Neutrophil (primary cell): ENCODE measurements around the gene ARHGEF17.

ENCODE experiments used
- H3K27ac ChIP-seq: fragments of 200-600 bp; sonication (generic); 2 replicates; pipeline ENCODE4 v1.5.1; 2016; ENCODE audit warnings: mild to moderate bottlenecking, moderate library complexity
- H3K27me3 ChIP-seq: fragments of 200-600 bp; sonication (generic); 2 replicates; pipeline ENCODE4 v1.6.0; 2016; ENCODE audit warnings: mild to moderate bottlenecking
- H3K36me3 ChIP-seq: fragments of 200-600 bp; sonication (generic); 2 replicates; pipeline ENCODE4 v1.5.1; 2017
- H3K4me1 ChIP-seq, 2 experiments: fragments of 200-600 bp in 1 of 2; sonication (generic) in 1 of 2; 1 replicate in 1 of 2; 2 replicates in 1 of 2; pipeline versions ENCODE4 v1.5.1 to v1.6.1; 2013 to 2016; ENCODE audit warnings: low read depth in 1 of 2, low read length in 1 of 2, mild to moderate bottlenecking in 1 of 2, moderate library complexity in 1 of 2; ENCODE audit not compliant: control insufficient read depth in 1 of 2, insufficient read depth in 1 of 2
- H3K4me3 ChIP-seq, 2 experiments: fragments of 200-600 bp in 1 of 2; sonication (generic) in 1 of 2; 1 replicate in 1 of 2; 2 replicates in 1 of 2; pipeline ENCODE4 v1.5.1; 2013 to 2016; ENCODE audit warnings: low read depth in 1 of 2, low read length in 1 of 2, mild to moderate bottlenecking in 1 of 2, moderate library complexity in 1 of 2
- H3K9me3 ChIP-seq: fragments of 200-600 bp; sonication (generic); 2 replicates; pipeline ENCODE4 v1.5.1; 2016
- TF ChIP-seq, protein P1 (sequence below): fragments of 200-600 bp; sonication (generic); IDR thresholded peaks from 2 replicates; pipeline ENCODE4 v1.5.1; 2016; ENCODE audit warnings: antibody characterized with exemption

Gene ARHGEF17

DNA sequence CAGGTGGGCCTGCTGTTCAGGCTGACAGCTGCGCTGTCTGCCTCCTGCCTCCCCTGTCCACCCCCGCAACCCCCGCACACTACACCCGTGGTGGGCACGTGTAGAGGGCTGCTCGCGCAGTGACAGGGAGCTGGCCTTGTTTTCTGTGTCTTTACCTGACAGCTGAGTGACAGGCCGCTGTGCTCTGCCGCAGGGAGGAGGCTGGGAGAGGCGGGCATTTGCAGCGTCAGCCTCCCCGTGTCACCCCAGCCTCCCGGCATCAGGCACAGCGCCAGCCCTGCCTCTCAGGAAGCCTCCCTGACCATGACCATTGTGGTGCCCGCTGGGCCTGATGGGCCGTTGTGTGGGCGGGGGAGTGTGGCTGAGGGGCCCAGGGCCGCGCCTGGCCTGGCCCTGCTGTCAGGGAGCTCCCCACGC, 36.1 kb downstream of the ARHGEF17 start:
- H3K4me1 ChIP-seq = no peaks in the 10 kb centered on the region

DNA sequence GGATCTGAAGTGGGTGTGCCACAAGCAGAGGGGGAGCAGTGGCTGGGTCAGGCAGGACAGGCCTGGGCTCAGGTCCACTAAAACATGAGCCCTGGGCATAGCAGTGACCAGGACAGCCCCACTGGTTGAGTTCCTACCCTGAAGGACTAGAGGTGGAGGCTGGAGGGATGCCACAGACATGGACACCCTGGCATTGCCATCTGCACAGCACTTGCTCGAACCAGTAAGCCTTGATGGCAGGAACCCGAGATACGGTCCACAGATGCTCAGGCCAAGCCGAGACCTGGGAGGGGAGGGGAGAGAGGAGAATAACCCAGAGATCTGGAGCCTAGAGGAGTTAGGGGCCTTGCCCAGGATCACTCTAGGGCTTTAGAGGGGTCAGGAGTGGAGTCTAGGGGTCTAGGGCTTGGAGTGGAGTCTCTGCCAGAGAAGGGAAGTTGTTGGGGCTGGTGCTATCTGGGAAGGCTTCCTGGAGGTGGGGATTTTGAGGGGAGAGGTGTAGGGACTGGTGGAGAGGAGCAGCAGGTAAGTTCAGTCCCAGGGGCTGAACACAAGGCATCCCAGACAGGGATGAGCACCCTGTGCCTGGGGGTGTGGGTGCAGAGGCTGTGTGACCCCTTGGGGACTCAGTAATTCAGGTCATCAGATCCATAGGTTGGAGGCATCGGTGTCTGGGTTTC, 37.5 kb downstream of the ARHGEF17 start:
- peaks cover 0 to 1% of the 10 kb centered on the region in 2 experiments for H3K4me1 ChIP-seq
- peaks cover 17% of the 10 kb centered on the region for H3K36me3 ChIP-seq
- H3K27ac ChIP-seq = no peak overlapping the region
- H3K27me3 ChIP-seq = no peaks in the 10 kb centered on the region
- TF ChIP-seq, protein P1, sequence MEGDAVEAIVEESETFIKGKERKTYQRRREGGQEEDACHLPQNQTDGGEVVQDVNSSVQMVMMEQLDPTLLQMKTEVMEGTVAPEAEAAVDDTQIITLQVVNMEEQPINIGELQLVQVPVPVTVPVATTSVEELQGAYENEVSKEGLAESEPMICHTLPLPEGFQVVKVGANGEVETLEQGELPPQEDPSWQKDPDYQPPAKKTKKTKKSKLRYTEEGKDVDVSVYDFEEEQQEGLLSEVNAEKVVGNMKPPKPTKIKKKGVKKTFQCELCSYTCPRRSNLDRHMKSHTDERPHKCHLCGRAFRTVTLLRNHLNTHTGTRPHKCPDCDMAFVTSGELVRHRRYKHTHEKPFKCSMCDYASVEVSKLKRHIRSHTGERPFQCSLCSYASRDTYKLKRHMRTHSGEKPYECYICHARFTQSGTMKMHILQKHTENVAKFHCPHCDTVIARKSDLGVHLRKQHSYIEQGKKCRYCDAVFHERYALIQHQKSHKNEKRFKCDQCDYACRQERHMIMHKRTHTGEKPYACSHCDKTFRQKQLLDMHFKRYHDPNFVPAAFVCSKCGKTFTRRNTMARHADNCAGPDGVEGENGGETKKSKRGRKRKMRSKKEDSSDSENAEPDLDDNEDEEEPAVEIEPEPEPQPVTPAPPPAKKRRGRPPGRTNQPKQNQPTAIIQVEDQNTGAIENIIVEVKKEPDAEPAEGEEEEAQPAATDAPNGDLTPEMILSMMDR = no peak
- no peaks in the 10 kb centered on the region for H3K9me3 ChIP-seq
- no peak overlapping the region for H3K4me3 ChIP-seq

More for the DNA sequence above, 36.1 kb downstream of the ARHGEF17 start:
- Histone ChIP-seq H3K27ac (no peak overlapping the region), H3K9me3 (no peaks in the 10 kb centered on the region), H3K36me3 (peaks cover 17% of the 10 kb centered on the region), H3K4me3 (no peak overlapping the region), H3K27me3 (no peaks in the 10 kb centered on the region)
- TF ChIP-seq, protein P1 = no peak

DNA sequence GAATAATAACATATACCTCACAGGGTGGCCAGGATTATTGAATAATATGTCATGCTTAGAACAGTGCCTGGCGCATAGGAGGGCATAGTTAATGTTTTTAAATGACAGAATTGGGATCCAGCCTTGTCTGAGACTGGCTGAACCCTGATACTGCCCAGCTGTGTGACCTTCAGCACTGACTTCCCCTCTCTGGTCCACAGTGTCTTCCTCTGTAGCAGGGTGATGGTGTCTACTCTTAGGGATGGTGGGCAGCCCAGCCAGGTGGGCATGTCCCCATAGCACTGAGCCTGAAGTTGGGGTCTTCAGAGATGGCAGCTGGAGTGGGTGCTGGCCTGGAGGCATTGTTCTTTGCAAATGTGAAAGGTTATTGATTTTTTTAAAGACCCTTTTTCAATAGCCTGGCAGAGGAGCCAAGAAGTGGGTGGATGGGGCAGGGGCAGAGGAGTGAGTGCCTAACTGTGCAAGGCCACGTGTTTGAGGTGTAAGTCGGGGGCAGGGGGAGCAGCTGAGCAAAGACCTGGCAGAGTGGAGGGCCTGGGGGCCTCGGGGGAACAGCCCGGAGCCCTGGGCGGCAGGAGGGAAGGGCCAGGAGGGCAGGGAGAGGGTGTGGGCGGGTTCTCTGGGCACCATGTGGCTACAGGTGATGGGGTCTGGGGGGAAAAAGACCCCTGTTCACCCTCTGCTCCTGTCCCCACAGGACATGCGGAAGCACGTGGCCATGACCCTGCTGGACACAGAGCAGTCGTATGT, 38.3 kb downstream of the ARHGEF17 start:
- TF ChIP-seq, protein P1 = no peak
- Histone ChIP-seq H3K4me3 (no peak overlapping the region), H3K27ac (no peak overlapping the region), H3K36me3 (peaks cover 17% of the 10 kb centered on the region), H3K4me1 (peaks cover 0 to 8% of the 10 kb centered on the region in 2 experiments), H3K27me3 (no peaks in the 10 kb centered on the region), H3K9me3 (no peaks in the 10 kb centered on the region)

DNA sequence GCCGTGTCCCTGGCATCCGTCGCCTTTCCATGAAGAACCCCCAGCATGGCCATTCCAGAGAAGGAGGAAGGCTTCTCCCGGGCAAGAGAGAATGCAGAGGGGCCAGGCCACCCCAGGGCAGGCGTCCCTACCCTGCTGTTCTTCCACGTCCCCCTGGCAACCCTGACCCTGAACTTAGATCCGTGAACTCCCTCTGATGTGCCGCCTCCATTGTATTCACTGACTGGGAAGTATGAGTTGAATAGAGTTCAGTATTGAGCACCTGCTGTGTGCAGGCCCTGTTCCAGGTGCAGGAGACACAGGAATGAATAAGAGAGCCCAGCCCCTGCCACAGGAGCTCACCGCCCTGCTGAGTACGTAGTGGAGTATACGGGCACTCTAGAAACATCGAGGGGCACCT, 39.0 kb downstream of the ARHGEF17 start:
- Histone ChIP-seq H3K4me1 (peaks cover 0 to 9% of the 10 kb centered on the region in 2 experiments), H3K9me3 (no peaks in the 10 kb centered on the region), H3K4me3 (no peak overlapping the region), H3K36me3 (peaks cover 17% of the 10 kb centered on the region), H3K27ac (no peak overlapping the region), H3K27me3 (no peaks in the 10 kb centered on the region)
- TF ChIP-seq, protein P1 = no peak

DNA sequence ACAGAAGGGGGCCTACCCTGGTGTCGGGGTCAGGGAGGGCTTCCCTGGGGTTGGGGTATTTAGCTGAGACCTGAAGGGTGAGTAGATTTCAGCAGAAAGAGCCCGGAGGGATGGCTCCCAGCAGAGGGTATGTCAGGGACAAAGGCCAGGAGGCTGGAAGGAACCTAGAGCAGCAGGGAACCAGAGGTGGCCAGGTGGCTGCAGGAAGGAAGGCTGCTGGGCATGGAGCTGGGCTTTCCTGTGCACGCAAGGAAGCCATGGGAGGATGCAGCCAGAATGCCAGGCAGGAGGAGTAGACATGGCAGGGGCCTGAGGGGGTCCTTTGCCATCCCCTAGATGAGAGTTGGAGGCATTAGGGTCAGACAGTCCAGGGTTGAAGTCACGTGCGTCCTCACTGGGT, 40.8 kb downstream of the ARHGEF17 start:
- Histone ChIP-seq H3K27ac (no peak overlapping the region), H3K4me3 (no peak overlapping the region), H3K27me3 (no peaks in the 10 kb centered on the region), H3K9me3 (no peaks in the 10 kb centered on the region), H3K36me3 (peaks cover 24% of the 10 kb centered on the region), H3K4me1 (peaks cover 0 to 9% of the 10 kb centered on the region in 2 experiments)
- TF ChIP-seq, protein P1 = no peak
